HepG2 (cell line): Measurements from ENCODE around the gene PPP1R13B. TPM values are rescaled to one million over a fixed set of nuclear protein-coding genes. Genes with fewer than 3 reads are reported as not detected.

ENCODE experiments used
- AHR ChIP-seq: IDR thresholded peaks from 2 replicates; pipeline ENCODE4 v1.6.1; 2018; ENCODE audit warnings: missing genetic modification reagents, missing compliant biosample characterization
- BHLHE40 ChIP-seq: IDR thresholded peaks from 2 replicates; pipeline ENCODE4 v1.6.1; 2011; ENCODE audit warnings: low read length, improper control_type of control experiment
- ELF1 ChIP-seq: sonication (generic); formaldehyde crosslinking; IDR thresholded peaks from 2 replicates; pipeline ENCODE4 v1.4.0; 2020; ENCODE audit warnings: missing genetic modification reagents
- HMGXB3 ChIP-seq: sonication (generic); formaldehyde crosslinking; IDR thresholded peaks from 2 replicates; pipeline ENCODE4 v1.4.0; 2020; ENCODE audit warnings: missing genetic modification reagents, borderline replicate concordance
- KDM6A ChIP-seq: IDR thresholded peaks from 2 replicates; pipeline ENCODE4 v1.6.1; 2016; ENCODE audit warnings: low read depth
- REST ChIP-seq, 2 experiments: IDR thresholded peaks; 2 replicates each; pipeline ENCODE4 v1.6.1; 2011 to 2012; ENCODE audit warnings: low read length in 2 of 2, borderline replicate concordance in 1 of 2, low read depth in 1 of 2, mild to moderate bottlenecking in 1 of 2, moderate library complexity in 1 of 2
- SUZ12 ChIP-seq: fragments of 150-350 bp; IDR thresholded peaks from 2 replicates; pipeline ENCODE4 v1.6.1; 2014; ENCODE audit warnings: low read depth, low read length
- ZNF572 ChIP-seq: sonication (generic); formaldehyde crosslinking; IDR thresholded peaks from 2 replicates; pipeline ENCODE4 v1.5.1; 2020; ENCODE audit warnings: mild to moderate bottlenecking, missing genetic modification reagents
- ZNF772 ChIP-seq: sonication (generic); formaldehyde crosslinking; IDR thresholded peaks from 2 replicates; pipeline ENCODE4 v1.5.0; 2020; ENCODE audit warnings: mild to moderate bottlenecking, missing genetic modification reagents
- polyA plus RNA-seq, 8 experiments: library from polyadenylated mRNA; depleted of rRNA in 3 of 8; stranded (reverse) in 7 of 8; unstranded in 1 of 8; fragments of >200 nt; fragmentation: Illumina TruSeq in 4 of 8; extraction: Trizol in 4 of 8; gene quantifications; 2 replicates each; pipeline versions ENCODE4 v1.2.1 to v1.2.3, GENCODE V29; 2011 to 2016; ENCODE audit warnings: low read depth in 4 of 8, missing spikeins in 1 of 8, mixed read lengths in 1 of 8; ENCODE audit not compliant: insufficient read depth in 1 of 8
- total RNA-seq, 5 experiments: library from RNA; depleted of rRNA; stranded (reverse); fragments of >200 nt; fragmentation: Illumina TruSeq; extraction: Trizol; gene quantifications; 2 replicates each; pipeline ENCODE4 v1.2.3, GENCODE V29; 2016; ENCODE audit warnings: low read depth in 1 of 5

PPP1R13B gene
- total and polyA plus RNA-seq, 2 of the 13 experiments (the other 11 are each of a cell fraction or from before 2014, with no cell fraction given) = 4.6 to 9.4 TPM

- no peak for TF ChIP-seq HMGXB3 (CRISPR knock-in tag)
- TF ChIP-seq SUZ12 = no peak
- TF ChIP-seq AHR = no peak
- no peak for TF ChIP-seq BHLHE40
- TF ChIP-seq ZNF772 = no peak
- TF ChIP-seq REST (IDR thresholded peaks at IDR 0.05; ENCODE audit: borderline replicate concordance in 1 of 2, low read depth in 1 of 2, low read length in 2 of 2) = no peak
- no peak for TF ChIP-seq ZNF572 (CRISPR knock-in tag)
- no peak for TF ChIP-seq ELF1
- no peak for TF ChIP-seq KDM6A (CRISPR knock-in tag)
Measured at GRCh38 chr14:103733651-103734050, 113.7 kb downstream of the PPP1R13B start (continued).
